A549 (cell line): ENCODE measurements around the gene OAS1.

Experiments
- CBX8 ChIP-seq: fragments of 200-600 bp; sonication (generic); IDR thresholded peaks from 2 replicates; pipeline ENCODE4 v1.6.1; 2016
- CEBPB ChIP-seq, 2 experiments: fragments of >200 bp in 1 of 2; sonication (Bioruptor Twin) in 1 of 2; formaldehyde crosslinking in 1 of 2; IDR thresholded peaks; 2 replicates each; pipeline ENCODE4 v1.6.1; 2012 to 2016
- HDAC2 ChIP-seq: fragments of 200-600 bp; sonication (generic); IDR thresholded peaks from 2 replicates; pipeline ENCODE4 v1.6.1; 2016
- HEYL ChIP-seq: fragments of 250-450 bp; sonication (Bioruptor Pico); IDR thresholded peaks from 2 replicates; pipeline ENCODE4 v1.8.0; 2021; ENCODE audit warnings: mild to moderate bottlenecking, moderate library complexity
- MYC ChIP-seq: IDR thresholded peaks from 2 replicates; pipeline ENCODE4 v1.6.1; 2012; ENCODE audit warnings: mild to moderate bottlenecking, inconsistent platforms, low read length, improper control_type of control experiment, borderline replicate concordance
- POLR2A ChIP-seq: IDR thresholded peaks from 2 replicates; pipeline ENCODE4 v1.6.1; 2012; ENCODE audit warnings: mild to moderate bottlenecking, low read length
- RAD21 ChIP-seq, 2 experiments: fragments of >200 bp in 1 of 2; sonication (Bioruptor Twin) in 1 of 2; formaldehyde crosslinking in 1 of 2; IDR thresholded peaks in 1 of 2; conservative IDR thresholded peaks in 1 of 2; 2 replicates in 1 of 2; 3 replicates in 1 of 2; pipeline ENCODE4 v1.6.1; 2012 to 2018; ENCODE audit warnings: inconsistent platforms in 1 of 2
- RFX5 ChIP-seq: fragments of 450-650 bp; IDR thresholded peaks from 2 replicates; pipeline ENCODE4 v1.7.1; 2014; ENCODE audit warnings: antibody characterized with exemption, mild to moderate bottlenecking, moderate library complexity
- ZFP36 ChIP-seq: fragments of 450-650 bp; IDR thresholded peaks from 2 replicates; pipeline ENCODE4 v1.6.1; 2014; ENCODE audit warnings: borderline replicate concordance; ENCODE audit not compliant: partially characterized antibody
- TF ChIP-seq, protein P1 (sequence below): fragments of >200 bp; sonication (Bioruptor Twin); formaldehyde crosslinking; IDR thresholded peaks from 3 replicates; pipeline ENCODE4 v1.5.1; 2016
- TF ChIP-seq, protein P2 (sequence below): IDR thresholded peaks from 2 replicates; pipeline ENCODE4 v1.6.1; 2012
- TF ChIP-seq, protein P3 (sequence below): fragments of 150-350 bp; IDR thresholded peaks from 2 replicates; pipeline ENCODE4 v1.6.1; 2014; ENCODE audit warnings: low read depth, mild to moderate bottlenecking, low read length
- TF ChIP-seq, protein P4 (sequence below): fragments of 450-650 bp; IDR thresholded peaks from 2 replicates; pipeline ENCODE4 v1.6.1; 2014; ENCODE audit warnings: antibody characterized with exemption
- TF ChIP-seq, protein P5 (sequence below): fragments of 200-600 bp; sonication (generic); IDR thresholded peaks from 2 replicates; pipeline ENCODE4 v1.6.1; 2016; ENCODE audit warnings: antibody characterized with exemption, mild to moderate bottlenecking, moderate library complexity

DNA sequence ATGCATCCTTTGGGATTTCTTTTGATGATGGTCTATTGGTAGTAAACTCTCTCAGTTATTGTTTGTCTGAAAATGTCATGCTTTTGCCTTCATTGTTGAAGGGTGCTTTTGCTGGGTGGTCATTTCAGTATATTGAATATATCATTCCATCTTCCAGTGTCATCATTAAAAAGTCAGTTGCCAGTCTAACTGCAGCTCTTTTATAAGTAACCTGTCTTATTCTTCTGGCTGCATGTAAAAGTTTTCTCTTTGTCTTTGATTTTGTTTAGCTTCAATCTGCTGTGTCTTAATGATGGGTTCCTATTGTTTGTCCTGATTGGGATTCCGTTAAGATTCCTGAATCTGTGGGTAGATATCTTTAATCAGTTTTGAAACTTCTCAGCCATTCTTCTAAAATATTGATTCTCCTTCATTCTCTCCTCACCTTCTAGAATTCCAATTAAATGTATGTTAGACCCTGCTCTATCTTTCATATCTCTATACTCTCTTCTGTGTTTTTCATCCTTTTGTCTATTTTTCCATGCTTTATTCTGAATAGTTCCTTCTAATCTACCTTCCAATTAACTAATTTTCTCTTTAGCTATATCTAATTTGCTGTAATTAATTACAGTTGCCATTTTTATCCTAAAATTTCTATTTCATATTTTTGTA lies 6.4 kb downstream of the OAS1 start:
- TF ChIP-seq CEBPB (IDR thresholded peaks at IDR 0.05) (no peak), HEYL (CRISPR knock-in tag) (no peak), MYC (no peak), CBX8 (no peak), RFX5 (no peak), POLR2A (no peak), RAD21 (conservative IDR thresholded peaks at IDR 0.05 in 1 of 2, IDR thresholded peaks at IDR 0.05 in 1 of 2) (no peak), ZFP36 (no peak), HDAC2 (no peak; the same call in 1 of the 2 replicates)
- TF ChIP-seq, protein P1, sequence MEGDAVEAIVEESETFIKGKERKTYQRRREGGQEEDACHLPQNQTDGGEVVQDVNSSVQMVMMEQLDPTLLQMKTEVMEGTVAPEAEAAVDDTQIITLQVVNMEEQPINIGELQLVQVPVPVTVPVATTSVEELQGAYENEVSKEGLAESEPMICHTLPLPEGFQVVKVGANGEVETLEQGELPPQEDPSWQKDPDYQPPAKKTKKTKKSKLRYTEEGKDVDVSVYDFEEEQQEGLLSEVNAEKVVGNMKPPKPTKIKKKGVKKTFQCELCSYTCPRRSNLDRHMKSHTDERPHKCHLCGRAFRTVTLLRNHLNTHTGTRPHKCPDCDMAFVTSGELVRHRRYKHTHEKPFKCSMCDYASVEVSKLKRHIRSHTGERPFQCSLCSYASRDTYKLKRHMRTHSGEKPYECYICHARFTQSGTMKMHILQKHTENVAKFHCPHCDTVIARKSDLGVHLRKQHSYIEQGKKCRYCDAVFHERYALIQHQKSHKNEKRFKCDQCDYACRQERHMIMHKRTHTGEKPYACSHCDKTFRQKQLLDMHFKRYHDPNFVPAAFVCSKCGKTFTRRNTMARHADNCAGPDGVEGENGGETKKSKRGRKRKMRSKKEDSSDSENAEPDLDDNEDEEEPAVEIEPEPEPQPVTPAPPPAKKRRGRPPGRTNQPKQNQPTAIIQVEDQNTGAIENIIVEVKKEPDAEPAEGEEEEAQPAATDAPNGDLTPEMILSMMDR = no peak
- TF ChIP-seq, protein P2, sequence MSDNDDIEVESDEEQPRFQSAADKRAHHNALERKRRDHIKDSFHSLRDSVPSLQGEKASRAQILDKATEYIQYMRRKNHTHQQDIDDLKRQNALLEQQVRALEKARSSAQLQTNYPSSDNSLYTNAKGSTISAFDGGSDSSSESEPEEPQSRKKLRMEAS = no peak
- TF ChIP-seq, protein P3, sequence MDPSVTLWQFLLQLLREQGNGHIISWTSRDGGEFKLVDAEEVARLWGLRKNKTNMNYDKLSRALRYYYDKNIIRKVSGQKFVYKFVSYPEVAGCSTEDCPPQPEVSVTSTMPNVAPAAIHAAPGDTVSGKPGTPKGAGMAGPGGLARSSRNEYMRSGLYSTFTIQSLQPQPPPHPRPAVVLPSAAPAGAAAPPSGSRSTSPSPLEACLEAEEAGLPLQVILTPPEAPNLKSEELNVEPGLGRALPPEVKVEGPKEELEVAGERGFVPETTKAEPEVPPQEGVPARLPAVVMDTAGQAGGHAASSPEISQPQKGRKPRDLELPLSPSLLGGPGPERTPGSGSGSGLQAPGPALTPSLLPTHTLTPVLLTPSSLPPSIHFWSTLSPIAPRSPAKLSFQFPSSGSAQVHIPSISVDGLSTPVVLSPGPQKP = no peak
- TF ChIP-seq, protein P4, sequence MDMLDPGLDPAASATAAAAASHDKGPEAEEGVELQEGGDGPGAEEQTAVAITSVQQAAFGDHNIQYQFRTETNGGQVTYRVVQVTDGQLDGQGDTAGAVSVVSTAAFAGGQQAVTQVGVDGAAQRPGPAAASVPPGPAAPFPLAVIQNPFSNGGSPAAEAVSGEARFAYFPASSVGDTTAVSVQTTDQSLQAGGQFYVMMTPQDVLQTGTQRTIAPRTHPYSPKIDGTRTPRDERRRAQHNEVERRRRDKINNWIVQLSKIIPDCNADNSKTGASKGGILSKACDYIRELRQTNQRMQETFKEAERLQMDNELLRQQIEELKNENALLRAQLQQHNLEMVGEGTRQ = no peak
- TF ChIP-seq, protein P5, sequence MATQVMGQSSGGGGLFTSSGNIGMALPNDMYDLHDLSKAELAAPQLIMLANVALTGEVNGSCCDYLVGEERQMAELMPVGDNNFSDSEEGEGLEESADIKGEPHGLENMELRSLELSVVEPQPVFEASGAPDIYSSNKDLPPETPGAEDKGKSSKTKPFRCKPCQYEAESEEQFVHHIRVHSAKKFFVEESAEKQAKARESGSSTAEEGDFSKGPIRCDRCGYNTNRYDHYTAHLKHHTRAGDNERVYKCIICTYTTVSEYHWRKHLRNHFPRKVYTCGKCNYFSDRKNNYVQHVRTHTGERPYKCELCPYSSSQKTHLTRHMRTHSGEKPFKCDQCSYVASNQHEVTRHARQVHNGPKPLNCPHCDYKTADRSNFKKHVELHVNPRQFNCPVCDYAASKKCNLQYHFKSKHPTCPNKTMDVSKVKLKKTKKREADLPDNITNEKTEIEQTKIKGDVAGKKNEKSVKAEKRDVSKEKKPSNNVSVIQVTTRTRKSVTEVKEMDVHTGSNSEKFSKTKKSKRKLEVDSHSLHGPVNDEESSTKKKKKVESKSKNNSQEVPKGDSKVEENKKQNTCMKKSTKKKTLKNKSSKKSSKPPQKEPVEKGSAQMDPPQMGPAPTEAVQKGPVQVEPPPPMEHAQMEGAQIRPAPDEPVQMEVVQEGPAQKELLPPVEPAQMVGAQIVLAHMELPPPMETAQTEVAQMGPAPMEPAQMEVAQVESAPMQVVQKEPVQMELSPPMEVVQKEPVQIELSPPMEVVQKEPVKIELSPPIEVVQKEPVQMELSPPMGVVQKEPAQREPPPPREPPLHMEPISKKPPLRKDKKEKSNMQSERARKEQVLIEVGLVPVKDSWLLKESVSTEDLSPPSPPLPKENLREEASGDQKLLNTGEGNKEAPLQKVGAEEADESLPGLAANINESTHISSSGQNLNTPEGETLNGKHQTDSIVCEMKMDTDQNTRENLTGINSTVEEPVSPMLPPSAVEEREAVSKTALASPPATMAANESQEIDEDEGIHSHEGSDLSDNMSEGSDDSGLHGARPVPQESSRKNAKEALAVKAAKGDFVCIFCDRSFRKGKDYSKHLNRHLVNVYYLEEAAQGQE = no peak
